ENCODE measurements around the gene CHI3L1. TPM values are rescaled to one million over a fixed set of nuclear protein-coding genes. Genes with fewer than 3 reads are reported as not detected.

CHI3L1 gene
- total and polyA plus RNA-seq, 9 donors, result 4.0 to 70.5 (median 6.8) TPM; not detected in 1

DNA sequence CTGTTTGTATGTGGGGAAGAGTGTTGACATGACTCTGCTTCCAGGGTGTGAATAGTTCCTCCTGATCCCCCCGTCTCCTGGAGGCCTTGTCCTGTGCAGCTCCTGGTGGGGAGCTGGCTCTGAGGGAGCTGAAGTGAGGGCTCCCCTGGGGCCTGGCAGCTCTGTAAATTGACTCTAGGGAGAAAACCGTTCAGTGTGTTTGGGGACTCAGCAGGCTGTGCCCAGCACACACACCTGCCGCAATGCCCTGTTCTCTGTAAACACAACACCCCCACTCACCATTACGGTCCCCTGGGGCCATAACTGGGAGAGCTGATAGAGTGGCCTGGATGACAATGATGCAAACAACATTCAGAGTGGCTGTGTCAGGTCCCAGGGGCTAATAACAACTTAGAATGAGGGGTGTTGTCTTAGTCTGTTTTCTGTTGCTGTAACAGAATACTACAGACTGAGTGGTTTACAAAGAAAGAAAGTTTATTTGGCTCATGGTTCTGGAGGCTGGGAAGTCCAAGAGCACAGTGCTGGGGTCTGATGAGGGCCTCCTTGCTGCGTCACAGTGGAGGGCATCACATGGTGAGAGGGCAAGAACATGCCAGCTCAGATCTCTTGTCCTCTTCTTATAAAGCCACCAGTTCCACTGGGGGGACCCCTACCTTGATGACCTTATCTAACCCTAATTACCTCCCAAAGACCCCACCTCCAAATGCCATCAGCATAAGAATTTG is 43.7 kb downstream of the CHI3L1 start:
- Histone ChIP-seq H3K27ac (no peak overlapping the region), H3K27me3 (no peaks in the 10 kb centered on the region), H3K4me1 (ENCODE audit: insufficient read depth) (no peaks in the 10 kb centered on the region), H3K4me3 (no peak overlapping the region), H3K9me3 (no peaks in the 10 kb centered on the region), H3K36me3 (no peaks in the 10 kb centered on the region)
- intact Hi-C loops (cut with DNase I), result no loop called here
- no peak for DNase-seq
- 77 to 84% (median 80%) methylated on average over 5 of the region's 5 CpGs for WGBS, 3 donors
- no peak for TF ChIP-seq POLR2A (IDR thresholded peaks at IDR 0.05)

GRCh38 chr1:203142124-203142523 is 44.4 kb downstream of the CHI3L1 start:
- Histone ChIP-seq H3K9me3 (no peaks in the 10 kb centered on the region), H3K4me3 (no peak overlapping the region), H3K27ac (no peak overlapping the region), H3K4me1 (ENCODE audit: insufficient read depth) (no peaks in the 10 kb centered on the region), H3K27me3 (no peaks in the 10 kb centered on the region), H3K36me3 (no peaks in the 10 kb centered on the region)
- intact Hi-C loops (cut with DNase I), result no loop called here
- 88 to 92% (median 89%) methylated on average over 6 of the region's 6 CpGs for WGBS, 3 donors
- DNase-seq, result no peak
- TF ChIP-seq EP300 (IDR thresholded peaks at IDR 0.05) (no peak), CTCF (IDR thresholded peaks at IDR 0.05) (no peak), POLR2A (IDR thresholded peaks at IDR 0.05) (no peak)

DNA sequence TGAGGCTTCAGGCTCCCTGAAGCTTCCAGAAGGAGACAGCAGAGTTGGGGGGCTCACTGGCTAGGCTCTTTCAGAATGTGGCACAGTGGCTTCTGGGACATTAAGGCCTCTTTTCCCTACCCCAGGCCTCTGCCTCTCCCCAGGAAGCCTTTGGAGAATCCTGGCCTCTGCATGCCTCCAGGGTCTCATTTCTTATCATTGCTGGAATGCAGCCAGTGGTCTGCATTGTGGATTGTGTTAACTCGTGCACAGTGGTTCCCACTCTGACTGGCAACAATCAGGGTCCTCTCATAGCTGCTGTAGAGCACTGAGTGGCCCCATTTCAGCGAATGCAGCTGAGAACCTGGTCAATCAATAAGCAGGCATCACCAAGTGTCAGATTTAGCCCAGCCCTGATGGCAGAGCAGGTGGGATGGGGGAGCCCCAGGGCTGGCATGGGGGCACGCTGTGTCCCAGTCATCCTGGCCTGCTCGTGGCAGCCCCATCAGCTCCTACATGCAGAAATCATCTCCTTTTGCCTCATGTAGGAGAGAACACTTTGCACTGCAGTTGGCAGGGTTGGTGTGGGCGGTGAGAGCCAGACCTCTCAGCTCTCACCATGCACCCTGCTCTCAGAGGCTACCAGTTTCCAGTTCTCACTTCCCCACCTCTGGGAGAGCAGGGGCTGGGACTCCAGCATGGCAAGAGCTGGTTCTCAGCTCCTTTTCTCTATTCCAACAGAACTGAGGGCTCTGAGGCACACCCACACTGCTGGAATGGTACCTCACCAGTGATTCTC is 45.6 kb downstream of the CHI3L1 start:
- Histone ChIP-seq H3K4me3 (no peak overlapping the region), H3K9me3 (no peaks in the 10 kb centered on the region), H3K27ac (no peak overlapping the region), H3K4me1 (ENCODE audit: insufficient read depth) (no peaks in the 10 kb centered on the region), H3K27me3 (no peaks in the 10 kb centered on the region), H3K36me3 (no peaks in the 10 kb centered on the region)
- 57 to 67% (median 57%) methylated on average over 5 of the region's 5 CpGs for WGBS, 3 donors
- TF ChIP-seq POLR2A (IDR thresholded peaks at IDR 0.05) (no peak), CTCF (IDR thresholded peaks at IDR 0.05) (no peak)
- intact Hi-C loops (cut with DNase I), result no loop called here
- DNase-seq, result no peak

- TF ChIP-seq EP300 (IDR thresholded peaks at IDR 0.05) (no peak), CTCF (IDR thresholded peaks at IDR 0.05) (no peak), POLR2A (IDR thresholded peaks at IDR 0.05) (no peak)
- Histone ChIP-seq H3K9me3 (no peaks in the 10 kb centered on the region), H3K27ac (no peak overlapping the region), H3K27me3 (no peaks in the 10 kb centered on the region), H3K4me3 (no peak overlapping the region), H3K36me3 (no peaks in the 10 kb centered on the region), H3K4me1 (ENCODE audit: insufficient read depth) (no peaks in the 10 kb centered on the region)
- no peak for DNase-seq
- WGBS, 3 donors, result 80 to 84% (median 83%) methylated on average over 8 of the region's 8 CpGs
- intact Hi-C loops (cut with DNase I), result no loop called here
Measured at GRCh38 chr1:203139976-203140475, 46.5 kb downstream of the CHI3L1 start.

GRCh38 chr1:203138066-203138465 is 48.4 kb downstream of the CHI3L1 start:
- 84 to 90% (median 85%) methylated on average over 3 of the region's 3 CpGs for WGBS, 3 donors
- DNase-seq, result no peak
- Histone ChIP-seq H3K36me3 (no peaks in the 10 kb centered on the region), H3K27me3 (no peaks in the 10 kb centered on the region), H3K4me3 (no peak overlapping the region), H3K4me1 (ENCODE audit: insufficient read depth) (no peaks in the 10 kb centered on the region), H3K9me3 (no peaks in the 10 kb centered on the region), H3K27ac (no peak overlapping the region)
- TF ChIP-seq CTCF (IDR thresholded peaks at IDR 0.05) (no peak), POLR2A (IDR thresholded peaks at IDR 0.05) (no peak), EP300 (IDR thresholded peaks at IDR 0.05) (no peak)
- intact Hi-C loops (cut with DNase I), result no loop called here

Measured in ovary (tissue), 9 donors.